ENCODE measurements around the gene DOCK8.

GRCh38 chr9:426264-426663 lies 211.6 kb downstream of the DOCK8 start:
- TF ChIP-seq CTCF (conservative IDR thresholded peaks at IDR 0.05; ENCODE audit: low read length) = no peak
- no peak for TF ChIP-seq EZH2phosphoT487 (IDR thresholded peaks at IDR 0.05; ENCODE audit: borderline replicate concordance, low read depth, low read length)
